GM23338 (cell line): ENCODE results near the gene SAMD4A. TPM values are rescaled to one million over a fixed set of nuclear protein-coding genes. Genes with fewer than 3 reads are reported as not detected.
A peak's percentile ranks its signal among the peaks of the same experiment; 100 is the strongest.

Source experiments
- ATAC-seq: fragments of 200-7000 bp; cut with Tn5 transposase; 3 replicates; pipeline ENCODE4 v1.9.1; 2020
- DNase-seq: peaks from one replicate; pipeline ENCODE4 v3.0.0-alpha.2; 2015; ENCODE audit warnings: low spot score
- H2AFZ ChIP-seq: fragments of 200-600 bp; sonication (generic); 2 replicates; pipeline ENCODE4 v1.8.0; 2016; ENCODE audit warnings: antibody characterized with exemption, mild to moderate bottlenecking, moderate library complexity
- H3F3A ChIP-seq: fragments of 200-600 bp; sonication (generic); replicated peaks from 2 replicates; pipeline ENCODE4 v1.8.0; 2017; ENCODE audit warnings: antibody characterized with exemption, mixed run types, low read depth
- H3K27ac ChIP-seq: fragments of 200-600 bp; sonication (generic); 2 replicates; pipeline ENCODE4 v1.6.1; 2016; ENCODE audit warnings: low read depth
- H3K27me3 ChIP-seq: fragments of 200-600 bp; sonication (generic); 2 replicates; pipeline ENCODE4 v1.8.0; 2016; ENCODE audit warnings: mild to moderate bottlenecking, mixed run types, moderate library complexity; ENCODE audit not compliant: insufficient read depth
- H3K36me3 ChIP-seq: fragments of 200-600 bp; sonication (generic); 2 replicates; pipeline ENCODE4 v1.8.0; 2016; ENCODE audit warnings: mild to moderate bottlenecking; ENCODE audit not compliant: insufficient read depth
- H3K4me1 ChIP-seq: fragments of 200-600 bp; sonication (generic); 2 replicates; pipeline ENCODE4 v1.8.0; 2016; ENCODE audit warnings: mild to moderate bottlenecking, moderate library complexity; ENCODE audit not compliant: insufficient read depth
- H3K4me2 ChIP-seq: fragments of 200-600 bp; sonication (generic); 2 replicates; pipeline ENCODE4 v1.7.1; 2017; ENCODE audit warnings: mixed run types
- H3K4me3 ChIP-seq: fragments of 200-600 bp; sonication (generic); 2 replicates; pipeline ENCODE4 v1.6.1; 2016; ENCODE audit warnings: mixed run types
- H3K79me2 ChIP-seq: fragments of 200-600 bp; sonication (generic); replicated peaks from 2 replicates; pipeline ENCODE4 v1.8.0; 2017; ENCODE audit warnings: mild to moderate bottlenecking; ENCODE audit not compliant: insufficient read depth
- H3K9me2 ChIP-seq: fragments of 200-600 bp; sonication (generic); 2 replicates; pipeline ENCODE4 v1.8.0; 2017; ENCODE audit not compliant: insufficient read depth
- H4K20me1 ChIP-seq: fragments of 200-600 bp; sonication (generic); replicated peaks from 2 replicates; pipeline ENCODE4 v1.8.0; 2017; ENCODE audit warnings: mild to moderate bottlenecking; ENCODE audit not compliant: insufficient read depth
- H3K27ac Mint-ChIP-seq: 2 replicates; pipeline ENCODE4 v1.8.0; 2020; ENCODE audit warnings: inconsistent platforms, mild to moderate bottlenecking, moderate library complexity, mixed read lengths
- H3K27me3 Mint-ChIP-seq: 3 replicates; pipeline ENCODE4 v1.8.0; 2022; ENCODE audit warnings: low read depth, mild to moderate bottlenecking, moderate library complexity, mixed read lengths, inconsistent platforms; ENCODE audit not compliant: insufficient read depth, poor library complexity
- H3K36me3 Mint-ChIP-seq: 3 replicates; pipeline ENCODE4 v1.8.0; 2021; ENCODE audit warnings: low read depth, mild to moderate bottlenecking, inconsistent platforms, moderate library complexity, mixed read lengths
- H3K4me1 Mint-ChIP-seq: 3 replicates; pipeline ENCODE4 v1.8.0; 2020; ENCODE audit warnings: mild to moderate bottlenecking, inconsistent platforms, mixed read lengths
- H3K4me3 Mint-ChIP-seq: 3 replicates; pipeline ENCODE4 v1.8.0; 2021; ENCODE audit warnings: moderate library complexity, mild to moderate bottlenecking, inconsistent platforms, mixed read lengths
- H3K9me3 Mint-ChIP-seq: 3 replicates; pipeline ENCODE4 v1.8.0; 2020; ENCODE audit warnings: moderate library complexity, mild to moderate bottlenecking, inconsistent platforms, mixed read lengths
- CREB1 ChIP-seq: fragments of 250-450 bp; sonication (Bioruptor Pico); IDR thresholded peaks from 2 replicates; pipeline ENCODE4 v1.5.0; 2020; ENCODE audit warnings: low read depth, mild to moderate bottlenecking, moderate library complexity
- EZH2 ChIP-seq: fragments of 200-600 bp; sonication (generic); IDR thresholded peaks from one replicate; pipeline ENCODE4 v1.8.0; 2017; ENCODE audit warnings: antibody characterized with exemption, mild to moderate bottlenecking, low read depth; ENCODE audit not compliant: unreplicated experiment
- EZH2phosphoT487 ChIP-seq: fragments of 200-600 bp; sonication (generic); IDR thresholded peaks from one replicate; pipeline ENCODE4 v1.8.1; 2018; ENCODE audit warnings: antibody characterized with exemption; ENCODE audit not compliant: unreplicated experiment
- JUNB ChIP-seq: IDR thresholded peaks from one replicate; pipeline ENCODE4 v1.6.1; 2016; ENCODE audit warnings: antibody characterized with exemption; ENCODE audit not compliant: unreplicated experiment
- NANOG ChIP-seq: IDR thresholded peaks from 2 replicates; pipeline ENCODE4 v1.6.1; 2016; ENCODE audit warnings: antibody characterized with exemption, borderline replicate concordance
- POLR2AphosphoS5 ChIP-seq: IDR thresholded peaks from 2 replicates; pipeline ENCODE4 v1.6.1; 2016; ENCODE audit warnings: antibody characterized with exemption, low read depth
- STAT1 ChIP-seq: IDR thresholded peaks from one replicate; pipeline ENCODE4 v1.6.1; 2016; ENCODE audit warnings: antibody characterized with exemption; ENCODE audit not compliant: unreplicated experiment
- ZNF331 ChIP-seq: fragments of 250-450 bp; sonication (Bioruptor Pico); IDR thresholded peaks from 2 replicates; pipeline ENCODE4 v1.5.0; 2020; ENCODE audit warnings: low read depth, mild to moderate bottlenecking, moderate library complexity
- polyA plus RNA-seq: library from polyadenylated mRNA; unstranded; fragments of >200 nt; fragmentation: Nextera tagmentation; extraction: Ambion mirVana; gene quantifications from 2 replicates; pipeline ENCODE4 v1.2.1, GENCODE V29; 2016
- total RNA-seq: library from RNA; depleted of rRNA; stranded (reverse); fragments of >200 nt; shearing (Covaris generic); gene quantifications from 2 replicates; pipeline ENCODE4 v1.2.3, GENCODE V29; 2014
- TF ChIP-seq, protein P1 (sequence below): IDR thresholded peaks from 2 replicates; pipeline ENCODE4 v1.6.1; 2016; ENCODE audit warnings: antibody characterized with exemption
- TF ChIP-seq, protein P2 (sequence below), 2 experiments: fragments of 200-600 bp in 1 of 2; sonication (generic) in 1 of 2; conservative IDR thresholded peaks; 2 replicates each; pipeline versions ENCODE4 v1.5.1 to v1.6.1; 2016 to 2017; ENCODE audit warnings: antibody characterized with exemption in 2 of 2, low read depth in 2 of 2, mild to moderate bottlenecking in 2 of 2, moderate library complexity in 1 of 2
- TF ChIP-seq, protein P3 (sequence below): IDR thresholded peaks from one replicate; pipeline ENCODE4 v1.6.1; 2018; ENCODE audit warnings: antibody characterized with exemption; ENCODE audit not compliant: unreplicated experiment

The SAMD4A gene
- total and polyA plus RNA-seq, 2 experiments from 2014 or later: 1.6 to 6.9 TPM

DNA sequence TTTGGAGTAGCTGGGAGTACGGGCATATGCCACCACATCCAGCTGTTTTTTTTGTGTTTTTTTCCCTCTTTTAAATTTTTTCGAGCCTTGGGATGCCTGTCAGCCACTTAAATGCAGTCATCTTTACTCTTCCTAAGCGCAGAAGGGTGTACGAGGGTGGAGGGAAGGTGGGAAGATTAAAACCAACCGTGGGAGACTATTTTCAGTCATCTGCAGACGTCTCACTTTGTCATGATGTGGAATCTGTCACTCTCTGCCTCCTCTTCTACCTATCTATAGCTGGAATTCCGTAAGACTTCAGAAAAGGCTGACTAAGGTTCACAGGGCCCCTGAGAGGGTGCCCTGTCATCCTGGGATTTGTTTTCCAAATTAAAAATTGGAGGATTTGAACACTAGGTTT is 105.3 kb downstream of the SAMD4A start:
- Histone ChIP-seq H3K4me3 (no peak overlapping the region), H3K36me3 (no peaks in the 10 kb centered on the region), H3K27me3 (no peaks in the 10 kb centered on the region), H3K27ac (no peak overlapping the region), H3F3A (no peaks in the 10 kb centered on the region), H3K4me2 (no peak overlapping the region), H4K20me1 (no peaks in the 10 kb centered on the region), H3K9me2 (no peaks in the 10 kb centered on the region), H3K4me1 (peaks cover 45% of the 10 kb centered on the region), H3K79me2 (no peaks in the 10 kb centered on the region), H2AFZ (no peak overlapping the region)
- ATAC-seq (no peak), DNase-seq (no peak)
- peaks cover 59% of the 10 kb centered on the region for H3K4me1 Mint-ChIP-seq
- H3K27ac Mint-ChIP-seq: peak overlapping the region; percentile 65
- no peaks in the 10 kb centered on the region for H3K36me3 Mint-ChIP-seq
- peaks cover 10% of the 10 kb centered on the region for H3K27me3 Mint-ChIP-seq
- no peaks in the 10 kb centered on the region for H3K9me3 Mint-ChIP-seq
- TF ChIP-seq JUNB: no peak
- TF ChIP-seq POLR2AphosphoS5: no peak
- TF ChIP-seq, protein P1, sequence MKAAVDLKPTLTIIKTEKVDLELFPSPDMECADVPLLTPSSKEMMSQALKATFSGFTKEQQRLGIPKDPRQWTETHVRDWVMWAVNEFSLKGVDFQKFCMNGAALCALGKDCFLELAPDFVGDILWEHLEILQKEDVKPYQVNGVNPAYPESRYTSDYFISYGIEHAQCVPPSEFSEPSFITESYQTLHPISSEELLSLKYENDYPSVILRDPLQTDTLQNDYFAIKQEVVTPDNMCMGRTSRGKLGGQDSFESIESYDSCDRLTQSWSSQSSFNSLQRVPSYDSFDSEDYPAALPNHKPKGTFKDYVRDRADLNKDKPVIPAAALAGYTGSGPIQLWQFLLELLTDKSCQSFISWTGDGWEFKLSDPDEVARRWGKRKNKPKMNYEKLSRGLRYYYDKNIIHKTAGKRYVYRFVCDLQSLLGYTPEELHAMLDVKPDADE: no peak
- TF ChIP-seq, protein P2, sequence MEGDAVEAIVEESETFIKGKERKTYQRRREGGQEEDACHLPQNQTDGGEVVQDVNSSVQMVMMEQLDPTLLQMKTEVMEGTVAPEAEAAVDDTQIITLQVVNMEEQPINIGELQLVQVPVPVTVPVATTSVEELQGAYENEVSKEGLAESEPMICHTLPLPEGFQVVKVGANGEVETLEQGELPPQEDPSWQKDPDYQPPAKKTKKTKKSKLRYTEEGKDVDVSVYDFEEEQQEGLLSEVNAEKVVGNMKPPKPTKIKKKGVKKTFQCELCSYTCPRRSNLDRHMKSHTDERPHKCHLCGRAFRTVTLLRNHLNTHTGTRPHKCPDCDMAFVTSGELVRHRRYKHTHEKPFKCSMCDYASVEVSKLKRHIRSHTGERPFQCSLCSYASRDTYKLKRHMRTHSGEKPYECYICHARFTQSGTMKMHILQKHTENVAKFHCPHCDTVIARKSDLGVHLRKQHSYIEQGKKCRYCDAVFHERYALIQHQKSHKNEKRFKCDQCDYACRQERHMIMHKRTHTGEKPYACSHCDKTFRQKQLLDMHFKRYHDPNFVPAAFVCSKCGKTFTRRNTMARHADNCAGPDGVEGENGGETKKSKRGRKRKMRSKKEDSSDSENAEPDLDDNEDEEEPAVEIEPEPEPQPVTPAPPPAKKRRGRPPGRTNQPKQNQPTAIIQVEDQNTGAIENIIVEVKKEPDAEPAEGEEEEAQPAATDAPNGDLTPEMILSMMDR (conservative IDR thresholded peaks at IDR 0.05; ENCODE audit: low read depth in 2 of 2): no peak
- TF ChIP-seq NANOG: no peak
- TF ChIP-seq CREB1 (CRISPR knock-in tag): no peak
- no peak for TF ChIP-seq EZH2
- H3K4me3 Mint-ChIP-seq: no peak overlapping the region

DNA sequence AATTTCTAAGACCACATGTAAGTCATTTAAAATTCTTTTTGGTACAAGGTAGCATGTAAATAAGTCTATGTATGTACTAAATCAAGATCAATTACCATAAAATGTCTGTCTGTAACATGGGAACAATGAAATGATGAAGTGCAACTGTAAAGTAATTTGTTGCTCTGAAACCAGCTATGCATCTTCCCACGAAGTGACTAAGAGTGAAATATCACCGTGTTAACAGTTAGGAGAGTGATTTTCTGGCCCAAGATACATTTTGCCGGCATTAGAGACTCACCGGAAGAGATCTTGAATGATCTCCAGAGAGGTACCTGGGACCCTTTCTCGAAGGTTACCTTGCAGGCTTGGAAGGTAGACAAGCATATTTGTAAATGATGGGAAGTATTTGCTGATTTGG is 105.8 kb downstream of the SAMD4A start:
- H3F3A ChIP-seq: no peaks in the 10 kb centered on the region
- no peaks in the 10 kb centered on the region for H4K20me1 ChIP-seq
- H3K4me3 ChIP-seq: no peak overlapping the region
- peak overlapping the region; percentile 24; the same call in 1 of the 2 replicates for H3K27ac Mint-ChIP-seq
- no peaks in the 10 kb centered on the region for H3K27me3 ChIP-seq
- H3K4me1 Mint-ChIP-seq: peaks cover 64% of the 10 kb centered on the region
- no peaks in the 10 kb centered on the region for H3K36me3 ChIP-seq
- H3K9me3 Mint-ChIP-seq: no peaks in the 10 kb centered on the region
- ATAC-seq (no peak), DNase-seq (no peak)
- H3K79me2 ChIP-seq: no peaks in the 10 kb centered on the region
- H3K9me2 ChIP-seq: no peaks in the 10 kb centered on the region
- no peak overlapping the region for H2AFZ ChIP-seq
- no peak overlapping the region for H3K27ac ChIP-seq
- peaks cover 10% of the 10 kb centered on the region for H3K27me3 Mint-ChIP-seq
- peaks cover 46% of the 10 kb centered on the region for H3K4me1 ChIP-seq
- H3K4me3 Mint-ChIP-seq: no peak overlapping the region
- H3K4me2 ChIP-seq: no peak overlapping the region
- H3K36me3 Mint-ChIP-seq: no peaks in the 10 kb centered on the region
- TF ChIP-seq, protein P2 (conservative IDR thresholded peaks at IDR 0.05; ENCODE audit: low read depth in 2 of 2): no peak
- TF ChIP-seq STAT1: no peak
- TF ChIP-seq EZH2phosphoT487: no peak
- TF ChIP-seq CREB1 (CRISPR knock-in tag): no peak
- TF ChIP-seq, protein P3, sequence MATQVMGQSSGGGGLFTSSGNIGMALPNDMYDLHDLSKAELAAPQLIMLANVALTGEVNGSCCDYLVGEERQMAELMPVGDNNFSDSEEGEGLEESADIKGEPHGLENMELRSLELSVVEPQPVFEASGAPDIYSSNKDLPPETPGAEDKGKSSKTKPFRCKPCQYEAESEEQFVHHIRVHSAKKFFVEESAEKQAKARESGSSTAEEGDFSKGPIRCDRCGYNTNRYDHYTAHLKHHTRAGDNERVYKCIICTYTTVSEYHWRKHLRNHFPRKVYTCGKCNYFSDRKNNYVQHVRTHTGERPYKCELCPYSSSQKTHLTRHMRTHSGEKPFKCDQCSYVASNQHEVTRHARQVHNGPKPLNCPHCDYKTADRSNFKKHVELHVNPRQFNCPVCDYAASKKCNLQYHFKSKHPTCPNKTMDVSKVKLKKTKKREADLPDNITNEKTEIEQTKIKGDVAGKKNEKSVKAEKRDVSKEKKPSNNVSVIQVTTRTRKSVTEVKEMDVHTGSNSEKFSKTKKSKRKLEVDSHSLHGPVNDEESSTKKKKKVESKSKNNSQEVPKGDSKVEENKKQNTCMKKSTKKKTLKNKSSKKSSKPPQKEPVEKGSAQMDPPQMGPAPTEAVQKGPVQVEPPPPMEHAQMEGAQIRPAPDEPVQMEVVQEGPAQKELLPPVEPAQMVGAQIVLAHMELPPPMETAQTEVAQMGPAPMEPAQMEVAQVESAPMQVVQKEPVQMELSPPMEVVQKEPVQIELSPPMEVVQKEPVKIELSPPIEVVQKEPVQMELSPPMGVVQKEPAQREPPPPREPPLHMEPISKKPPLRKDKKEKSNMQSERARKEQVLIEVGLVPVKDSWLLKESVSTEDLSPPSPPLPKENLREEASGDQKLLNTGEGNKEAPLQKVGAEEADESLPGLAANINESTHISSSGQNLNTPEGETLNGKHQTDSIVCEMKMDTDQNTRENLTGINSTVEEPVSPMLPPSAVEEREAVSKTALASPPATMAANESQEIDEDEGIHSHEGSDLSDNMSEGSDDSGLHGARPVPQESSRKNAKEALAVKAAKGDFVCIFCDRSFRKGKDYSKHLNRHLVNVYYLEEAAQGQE: no peak
- TF ChIP-seq ZNF331 (CRISPR knock-in tag): no peak
- TF ChIP-seq POLR2AphosphoS5: no peak
- no peak for TF ChIP-seq NANOG
